GM06990 (cell line): ENCODE data around the gene LRRTM4.
"Not testable (repeated sequence)": the region's sequence is repeated elsewhere in the genome, so short reads cannot be mapped to it uniquely, and the experiment has no call there.

Experiments used
- DNase-seq: peaks from one replicate; pipeline ENCODE4 v3.0.0-alpha.2; 2011; ENCODE audit not compliant: insufficient read length; ENCODE audit errors: extremely low read depth
- H3K27me3 ChIP-seq: replicated peaks from 2 replicates; pipeline ENCODE4 v1.6.0; 2011; ENCODE audit warnings: low read length; ENCODE audit not compliant: control insufficient read depth, insufficient read depth
- H3K36me3 ChIP-seq: 2 replicates; pipeline ENCODE4 v1.5.1; 2011; ENCODE audit warnings: low read length; ENCODE audit not compliant: control insufficient read depth, insufficient read depth
- H3K4me3 ChIP-seq: replicated peaks from 2 replicates; pipeline ENCODE4 v1.5.1; 2011; ENCODE audit warnings: low read depth, mild to moderate bottlenecking, control low read depth, low read length
- TF ChIP-seq, protein P1 (sequence below): IDR thresholded peaks from 2 replicates; pipeline ENCODE4 v1.5.1; 2011; ENCODE audit warnings: low read length, control low read depth, mild to moderate bottlenecking, inconsistent platforms; ENCODE audit not compliant: insufficient read depth, poor library complexity, severe bottlenecking

LRRTM4 gene

GRCh38 chr2:77192811-77193289 is 329.3 kb downstream of the LRRTM4 start:
- no peak overlapping the region for H3K4me3 ChIP-seq
- no peaks in the 10 kb centered on the region for H3K36me3 ChIP-seq
- H3K27me3 ChIP-seq = no peaks in the 10 kb centered on the region
- no peak for DNase-seq
- TF ChIP-seq, protein P1, sequence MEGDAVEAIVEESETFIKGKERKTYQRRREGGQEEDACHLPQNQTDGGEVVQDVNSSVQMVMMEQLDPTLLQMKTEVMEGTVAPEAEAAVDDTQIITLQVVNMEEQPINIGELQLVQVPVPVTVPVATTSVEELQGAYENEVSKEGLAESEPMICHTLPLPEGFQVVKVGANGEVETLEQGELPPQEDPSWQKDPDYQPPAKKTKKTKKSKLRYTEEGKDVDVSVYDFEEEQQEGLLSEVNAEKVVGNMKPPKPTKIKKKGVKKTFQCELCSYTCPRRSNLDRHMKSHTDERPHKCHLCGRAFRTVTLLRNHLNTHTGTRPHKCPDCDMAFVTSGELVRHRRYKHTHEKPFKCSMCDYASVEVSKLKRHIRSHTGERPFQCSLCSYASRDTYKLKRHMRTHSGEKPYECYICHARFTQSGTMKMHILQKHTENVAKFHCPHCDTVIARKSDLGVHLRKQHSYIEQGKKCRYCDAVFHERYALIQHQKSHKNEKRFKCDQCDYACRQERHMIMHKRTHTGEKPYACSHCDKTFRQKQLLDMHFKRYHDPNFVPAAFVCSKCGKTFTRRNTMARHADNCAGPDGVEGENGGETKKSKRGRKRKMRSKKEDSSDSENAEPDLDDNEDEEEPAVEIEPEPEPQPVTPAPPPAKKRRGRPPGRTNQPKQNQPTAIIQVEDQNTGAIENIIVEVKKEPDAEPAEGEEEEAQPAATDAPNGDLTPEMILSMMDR = no peak

GRCh38 chr2:77191665-77192064 is 330.5 kb downstream of the LRRTM4 start:
- H3K36me3 ChIP-seq = no peaks in the 10 kb centered on the region

GRCh38 chr2:77190721-77191346 is 331.3 kb downstream of the LRRTM4 start:
- TF ChIP-seq, protein P1 = no peak
- DNase-seq = no peak
- no peak overlapping the region for H3K4me3 ChIP-seq
- H3K27me3 ChIP-seq = no peaks in the 10 kb centered on the region
- no peaks in the 10 kb centered on the region for H3K36me3 ChIP-seq

More at GRCh38 chr2:77191665-77192064, 330.5 kb downstream of the LRRTM4 start:
- Histone ChIP-seq H3K4me3 (no peak overlapping the region), H3K27me3 (no peaks in the 10 kb centered on the region)
- TF ChIP-seq, protein P1 = no peak
- DNase-seq = no peak

DNA sequence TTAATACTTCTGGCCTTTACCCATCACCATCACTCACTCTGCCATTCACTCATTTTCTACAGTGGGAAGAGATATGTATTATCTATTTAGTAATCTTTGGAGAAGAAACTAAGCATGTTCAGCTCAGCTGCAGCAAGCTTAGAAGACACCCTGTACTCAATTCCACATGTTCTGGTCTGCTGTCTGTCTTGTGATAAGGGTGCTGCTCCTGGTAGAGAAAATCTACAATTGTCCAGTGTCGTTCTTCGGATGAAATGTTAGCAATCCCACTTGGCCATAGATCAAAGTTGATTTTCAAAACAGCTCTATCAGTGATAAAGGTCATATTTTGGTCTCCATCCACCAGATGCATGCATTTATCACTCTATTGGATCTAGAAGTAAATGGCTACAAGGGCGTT is 337.1 kb downstream of the LRRTM4 start:
- Histone ChIP-seq H3K36me3 (no peaks in the 10 kb centered on the region), H3K27me3 (no peaks in the 10 kb centered on the region), H3K4me3 (no peak overlapping the region)
- TF ChIP-seq, protein P1 = no peak
- DNase-seq = no peak

GRCh38 chr2:77179297-77179696 is 342.9 kb downstream of the LRRTM4 start:
- H3K36me3 ChIP-seq = no peaks in the 10 kb centered on the region
- no peak for DNase-seq
- TF ChIP-seq, protein P1 = no peak
- H3K4me3 ChIP-seq = no peak overlapping the region
- H3K27me3 ChIP-seq = no peaks in the 10 kb centered on the region

GRCh38 chr2:77175266-77175780 is 346.9 kb downstream of the LRRTM4 start:
- not testable (repeated sequence) for DNase-seq, H3K27me3 ChIP-seq, H3K36me3 ChIP-seq, H3K4me3 ChIP-seq
